ENCODE measurements around the gene TFRC.
A peak's percentile ranks its signal among the peaks of the same experiment; 100 is the strongest.
"Not testable (repeated sequence)": the region's sequence is repeated elsewhere in the genome, so short reads cannot be mapped to it uniquely, and the experiment has no call there.

The TFRC gene

DNA sequence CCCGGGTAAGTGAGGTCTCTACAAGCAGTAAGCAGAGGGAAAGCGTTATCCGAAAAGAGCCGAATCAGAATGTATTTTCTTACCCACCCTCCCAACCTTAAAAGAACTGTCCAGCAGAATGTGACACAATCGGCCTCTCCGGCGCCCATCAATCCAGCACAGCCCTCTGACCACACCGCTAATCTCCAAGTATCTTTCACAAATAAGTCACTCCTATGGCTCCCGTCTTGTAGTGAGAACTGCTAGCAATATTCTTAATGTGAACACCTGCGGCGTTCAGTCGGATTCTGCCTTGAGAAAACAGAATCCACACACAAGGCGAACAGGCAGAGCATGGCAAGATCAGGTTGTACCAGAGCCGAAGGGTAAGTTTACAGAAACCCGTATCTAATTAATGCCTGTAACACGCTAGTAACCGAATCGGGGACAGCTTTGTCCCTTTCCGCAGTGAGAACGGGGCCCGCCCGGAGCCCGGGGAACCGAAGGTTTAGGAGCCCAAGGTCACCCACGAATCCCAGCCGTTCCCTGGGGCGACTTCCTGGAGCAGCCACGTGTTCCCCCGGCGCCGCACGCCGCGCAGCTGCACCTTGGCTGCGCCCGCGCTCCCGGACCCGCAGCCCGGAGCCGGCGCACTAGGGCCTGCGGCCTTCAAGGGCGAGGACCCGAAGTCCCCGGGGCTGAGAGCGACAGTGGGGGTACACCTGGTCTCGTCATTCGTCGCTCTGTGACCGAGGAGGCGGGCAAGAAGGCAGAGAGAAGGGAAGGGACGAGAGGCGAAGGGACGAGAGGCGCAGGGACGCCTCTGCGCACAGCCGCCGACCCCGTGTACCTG is 672 bp downstream of the TFRC start:
- peak; percentile 64 for DNase-seq

DNA sequence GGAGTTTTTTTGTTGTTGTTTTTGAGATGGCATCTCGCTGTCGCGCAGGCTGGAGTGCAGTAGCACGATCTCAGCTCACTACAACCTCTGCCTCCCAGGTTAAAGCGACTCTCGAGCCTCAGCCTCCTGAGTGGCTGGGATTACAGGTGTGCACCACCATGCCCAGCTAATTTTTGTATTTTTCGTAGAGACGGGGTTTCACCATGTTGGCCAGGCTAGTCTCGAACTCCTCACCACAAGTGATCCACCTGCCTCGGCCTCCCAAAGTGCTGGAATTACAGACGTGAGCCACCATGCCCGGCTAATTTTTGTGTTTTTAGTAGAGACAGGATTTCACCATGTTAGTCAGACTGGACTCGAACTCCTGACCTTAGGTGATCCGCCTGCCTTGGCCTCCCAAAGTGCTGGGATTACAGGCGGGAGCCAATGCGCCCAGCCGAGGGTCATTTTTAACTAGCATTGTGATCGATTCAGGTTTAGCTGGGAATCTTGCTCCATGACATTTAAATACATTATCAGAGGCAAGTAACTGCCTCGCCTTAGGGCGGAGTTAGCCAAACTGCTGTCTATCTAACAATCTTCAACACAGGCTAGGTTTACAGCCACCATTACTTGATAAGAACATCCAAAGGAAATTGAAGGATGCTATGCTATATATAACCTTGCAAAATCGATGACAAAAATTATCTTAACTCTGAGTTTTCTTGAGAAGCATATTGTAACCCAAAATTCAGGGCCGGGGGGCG is 1.6 kb downstream of the TFRC start:
- not testable (repeated sequence) for DNase-seq

DNA sequence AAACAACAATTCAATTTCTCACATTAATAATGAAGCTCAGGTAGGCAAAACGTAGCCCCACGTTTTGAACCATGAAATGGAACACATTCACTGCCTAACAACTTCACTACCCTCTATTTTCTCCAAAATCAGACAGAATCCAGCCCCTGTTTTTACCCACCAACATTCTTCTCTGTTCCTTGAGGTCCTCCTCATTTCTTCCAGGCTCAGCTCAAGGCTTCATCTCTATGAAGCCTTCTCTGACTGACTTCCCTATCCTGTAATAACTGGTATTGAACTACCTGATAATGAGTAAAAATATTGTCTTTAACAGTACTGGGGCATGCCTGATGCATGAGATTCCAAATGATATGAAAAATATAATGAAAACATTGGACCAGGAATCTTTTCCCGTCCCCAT is 2.2 kb downstream of the TFRC start:
- DNase-seq: peak; percentile 18

DNA sequence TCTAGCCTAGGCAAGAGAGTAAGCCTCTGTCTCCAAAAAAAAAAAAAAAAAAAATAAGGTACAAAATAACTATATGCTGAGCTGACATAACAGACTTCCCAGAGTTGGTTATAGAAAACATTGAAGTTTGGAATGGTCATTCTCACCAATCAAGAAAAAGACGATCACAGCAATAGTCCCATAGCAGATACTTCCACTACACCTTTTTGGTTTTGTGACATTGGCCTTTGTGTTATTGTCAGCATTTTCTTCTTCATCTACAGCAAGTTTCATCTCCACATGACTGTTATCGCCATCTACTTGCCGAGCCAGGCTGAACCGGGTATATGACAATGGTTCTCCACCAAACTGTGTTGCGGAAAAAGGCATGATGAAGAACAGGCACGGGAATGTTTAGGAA is 6.9 kb downstream of the TFRC start:
- DNase-seq: no peak

DNA sequence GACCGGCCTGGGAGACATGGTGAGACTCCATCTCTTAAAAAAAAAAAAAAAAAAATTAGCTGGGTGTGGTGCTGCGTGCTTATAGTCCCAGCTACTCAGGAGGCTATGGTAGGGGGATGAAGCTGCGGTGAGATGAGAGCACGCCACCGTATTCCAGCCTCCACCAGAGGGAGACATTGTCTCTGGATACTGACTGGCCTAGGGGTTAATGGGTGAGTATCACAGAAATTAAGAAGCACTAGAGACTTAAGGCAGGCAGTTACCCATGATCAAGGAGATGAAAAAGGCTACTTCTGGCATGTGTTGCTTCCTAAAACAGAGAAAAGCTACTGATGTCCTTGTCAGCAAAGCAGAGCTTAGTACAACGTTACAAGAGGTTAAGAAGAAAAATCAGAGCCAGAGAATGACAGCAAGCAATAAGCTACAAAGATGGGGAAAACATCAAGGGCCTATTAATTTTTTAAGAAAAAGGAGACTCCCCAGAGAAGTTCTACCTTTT is 8.6 kb downstream of the TFRC start:
- DNase-seq: peak; percentile 59

DNA sequence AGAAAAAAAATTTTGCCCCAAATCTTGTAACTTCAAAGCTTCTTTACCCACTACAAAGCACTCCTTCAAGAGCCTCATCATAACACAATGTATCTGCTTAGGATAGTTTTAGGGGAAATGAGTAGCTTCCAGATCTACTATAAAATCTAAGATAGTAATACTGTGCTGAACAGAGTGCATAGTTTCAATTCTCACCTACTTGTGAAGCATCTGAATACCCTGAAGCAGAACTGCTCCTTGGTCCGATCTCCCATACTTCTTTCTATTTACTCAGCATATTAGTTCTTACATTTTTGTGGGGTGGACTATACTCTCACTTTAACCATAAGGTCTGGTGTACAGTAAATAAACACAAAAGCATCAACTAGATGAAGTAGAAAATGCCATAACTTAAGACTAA is 9.6 kb downstream of the TFRC start:
- DNase-seq: no peak

DNA sequence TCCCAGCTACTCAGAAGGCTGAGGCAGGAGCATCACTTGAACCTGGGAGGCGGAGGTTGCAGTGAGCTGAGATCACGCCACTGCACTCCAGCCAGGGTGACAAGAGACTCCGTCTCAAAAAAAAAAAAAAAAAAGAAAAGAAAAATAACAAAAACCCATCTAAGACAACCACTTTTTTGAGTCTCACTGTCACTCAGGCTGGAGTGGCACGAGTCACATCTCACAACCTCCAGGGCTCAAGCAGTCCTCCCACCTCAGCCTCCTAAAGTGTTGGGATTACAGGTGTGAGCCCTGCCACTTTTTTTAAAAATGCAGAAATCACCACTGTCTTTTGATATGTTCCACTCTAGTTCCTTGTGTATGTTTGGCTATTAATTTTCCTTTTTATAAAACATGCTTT is 13.1 kb downstream of the TFRC start:
- not testable (repeated sequence) for DNase-seq

DNA sequence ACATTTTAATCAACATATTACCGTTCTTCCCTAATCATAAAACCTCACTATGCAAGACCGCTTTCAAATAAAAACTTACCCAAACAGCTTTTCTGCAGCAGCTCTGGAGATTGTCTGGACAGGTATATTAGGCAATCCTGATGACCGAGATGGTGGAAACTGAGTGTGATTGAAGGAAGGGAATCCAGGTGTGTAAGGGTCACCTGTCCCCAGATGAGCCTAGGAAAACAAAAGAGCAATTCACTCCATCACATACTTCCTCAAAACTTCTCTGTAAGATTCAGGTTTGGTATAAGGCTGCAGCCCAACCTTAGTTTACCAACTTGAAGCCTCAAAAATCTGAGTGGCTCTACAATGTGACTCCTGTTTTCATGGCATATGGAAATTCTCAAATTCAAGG is 14.5 kb downstream of the TFRC start:
- DNase-seq: no peak

DNA sequence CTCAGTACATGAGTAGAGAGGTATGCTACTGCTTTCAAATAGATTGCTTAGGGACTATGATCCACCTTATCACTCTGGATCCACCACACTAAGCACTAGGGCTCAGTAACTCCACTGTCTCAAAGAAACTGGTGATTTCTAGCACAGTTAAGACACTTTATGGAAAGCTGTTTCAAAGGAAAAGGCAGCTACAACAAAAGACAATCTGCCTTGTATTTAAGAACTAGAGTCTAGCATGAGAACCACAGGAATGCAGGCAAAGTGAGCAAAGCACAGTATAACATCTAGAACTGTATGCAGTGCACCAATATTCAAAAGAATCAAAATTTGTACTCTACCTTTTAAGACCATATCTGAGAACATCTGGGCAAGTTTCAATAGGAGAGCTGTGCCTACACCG is 17.9 kb downstream of the TFRC start:
- DNase-seq: no peak

DNA sequence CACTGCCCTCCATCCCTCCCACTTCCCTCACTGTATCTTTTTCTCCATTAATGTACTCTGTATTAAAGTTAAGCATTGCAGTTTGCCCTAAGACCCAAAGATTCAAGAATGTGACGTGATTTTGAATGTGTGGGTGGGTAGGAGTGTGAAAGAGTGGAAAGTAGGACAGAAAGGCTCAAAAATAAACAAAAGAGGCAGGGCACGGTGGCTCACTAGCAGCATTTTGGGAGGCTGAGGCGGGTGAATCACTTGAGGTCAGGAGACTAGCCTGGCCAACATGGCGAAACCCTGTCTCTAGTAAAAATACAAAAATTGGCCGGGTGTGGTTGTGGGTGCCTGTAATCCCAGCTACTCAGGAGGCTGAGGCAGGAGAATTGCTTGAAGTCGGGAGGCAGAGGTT is 18.4 kb downstream of the TFRC start:
- DNase-seq: peak; percentile 29

DNA sequence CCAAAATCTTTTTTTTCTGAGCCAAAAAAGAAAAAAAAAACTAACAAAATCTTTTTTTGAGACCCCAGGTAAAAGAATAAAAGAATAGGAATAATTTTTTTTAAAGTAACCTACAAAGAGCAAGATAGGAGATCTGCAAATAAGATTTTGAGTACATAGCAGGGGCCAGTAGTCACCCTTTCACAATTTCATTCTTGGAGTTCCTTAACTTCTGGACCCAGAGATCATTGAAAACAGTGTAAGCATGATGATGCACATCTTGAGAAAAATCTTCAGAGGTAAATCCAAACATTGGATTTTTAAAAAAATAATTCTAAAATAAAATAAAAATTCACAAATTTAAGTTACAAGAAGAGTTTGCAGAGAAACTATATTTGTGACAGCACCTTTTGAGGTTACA is 18.8 kb downstream of the TFRC start:
- DNase-seq: no peak

DNA sequence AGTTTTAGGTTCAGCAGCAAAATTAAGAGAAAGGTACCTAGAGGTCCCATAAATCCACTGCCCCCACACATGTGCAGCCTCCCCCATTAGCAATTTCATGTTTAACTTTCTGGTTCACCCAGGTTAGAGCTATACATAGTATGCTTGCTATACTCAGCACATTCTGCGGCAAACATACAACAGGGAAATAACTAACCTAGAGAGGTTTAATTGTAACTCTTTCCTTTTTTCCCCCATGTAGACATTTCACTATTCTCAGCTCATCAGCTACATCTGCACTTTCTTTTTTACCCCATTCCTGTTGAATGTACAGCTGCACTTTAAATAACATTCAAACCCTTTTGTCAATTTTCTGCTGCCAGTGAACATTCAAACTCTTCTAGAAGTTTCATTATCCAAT is 21.1 kb downstream of the TFRC start:
- no peak for DNase-seq

DNA sequence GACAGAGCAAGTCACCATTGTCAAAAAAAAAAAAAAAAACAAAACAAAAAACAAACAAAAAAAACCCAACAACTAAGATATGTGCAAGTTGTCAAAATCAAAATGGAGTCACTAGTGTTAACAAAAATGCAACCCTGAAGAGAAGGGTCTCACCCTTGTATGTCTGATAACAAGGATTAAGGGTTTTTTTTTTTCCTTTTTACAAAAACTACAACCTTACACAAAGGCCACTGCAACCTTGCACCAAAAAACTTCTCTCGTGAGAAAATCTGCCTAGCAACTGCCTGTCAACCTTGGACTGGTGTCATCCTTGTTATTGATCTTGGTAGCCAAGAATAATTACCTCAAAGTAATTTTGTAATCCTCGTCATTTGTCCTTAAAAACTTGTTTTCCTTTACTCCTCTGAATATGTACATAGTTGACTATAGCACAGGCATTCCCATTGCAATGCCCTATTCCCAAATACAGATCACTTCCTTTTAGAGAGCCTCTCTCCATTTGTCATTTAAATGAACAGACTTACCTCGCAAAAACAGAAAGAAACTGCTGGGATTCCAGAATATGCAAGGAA is 24.0 kb downstream of the TFRC start:
- DNase-seq: no peak

DNA sequence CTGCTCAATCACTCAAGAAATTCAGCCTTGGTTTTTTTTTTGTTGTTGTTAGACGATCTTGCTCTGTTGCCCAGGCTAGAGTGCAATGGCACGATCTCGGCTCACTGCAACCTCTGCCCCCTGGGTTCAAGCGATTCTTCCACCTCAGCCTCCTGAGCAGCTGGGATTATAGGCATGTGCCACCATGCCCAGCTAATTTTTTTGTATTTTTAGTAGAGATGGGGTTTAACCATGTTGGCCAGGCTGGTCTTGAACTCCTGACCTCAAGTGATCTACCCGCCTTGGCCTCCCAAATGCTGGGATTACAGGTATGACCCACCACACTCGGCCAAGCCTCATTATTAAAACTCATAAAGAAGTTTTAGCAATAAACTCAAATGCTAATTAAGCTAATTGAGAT is 25.5 kb downstream of the TFRC start:
- not testable (repeated sequence) for DNase-seq

DNA sequence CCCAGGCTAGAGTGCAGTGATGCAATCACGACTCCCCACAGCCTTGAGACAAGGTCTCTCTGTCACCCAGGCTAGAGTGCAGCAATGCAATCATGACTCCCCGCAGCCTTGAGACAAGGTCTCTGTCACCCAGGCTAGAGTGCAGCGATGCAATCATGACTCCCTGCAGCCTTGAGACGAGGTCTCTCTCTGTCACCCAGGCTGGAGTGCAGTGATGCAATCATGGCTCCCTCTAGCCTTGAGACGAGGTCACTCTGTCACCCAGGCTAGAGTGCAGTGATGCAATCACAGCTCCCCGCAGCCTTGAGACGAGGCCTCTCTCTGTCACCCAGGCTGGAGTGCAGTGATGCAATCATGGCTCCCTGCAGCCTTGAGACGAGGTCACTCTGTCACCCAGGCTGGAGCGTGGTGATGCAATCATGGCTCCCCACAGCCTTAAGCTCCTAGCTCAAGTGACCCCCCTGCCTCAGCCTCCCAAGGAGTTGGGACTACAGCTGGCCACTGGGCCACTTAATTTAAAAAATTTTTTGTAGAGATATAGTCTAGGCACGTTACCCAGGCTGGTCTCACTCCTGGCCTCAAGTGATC is 26.1 kb downstream of the TFRC start:
- DNase-seq: peak; percentile 96

DNA sequence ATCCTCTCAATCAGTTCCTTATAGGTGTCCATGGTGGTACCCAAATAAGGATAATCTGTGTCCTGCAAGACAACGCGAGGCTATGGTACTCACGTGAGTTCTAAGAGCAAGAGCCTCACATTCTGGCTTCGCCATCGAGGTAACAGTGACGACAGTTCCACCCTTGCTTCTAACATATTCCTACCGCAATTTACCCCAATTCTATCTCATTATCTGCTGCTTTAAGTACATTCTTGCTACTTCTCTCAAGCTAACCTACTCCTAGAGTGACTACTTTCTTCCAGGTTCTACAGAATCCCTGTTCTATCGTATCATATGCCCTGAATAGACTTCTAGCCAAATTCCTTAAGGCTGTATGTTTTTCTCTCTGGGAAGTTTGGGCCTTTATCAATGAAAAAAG is 26.6 kb downstream of the TFRC start:
- DNase-seq: no peak

DNA sequence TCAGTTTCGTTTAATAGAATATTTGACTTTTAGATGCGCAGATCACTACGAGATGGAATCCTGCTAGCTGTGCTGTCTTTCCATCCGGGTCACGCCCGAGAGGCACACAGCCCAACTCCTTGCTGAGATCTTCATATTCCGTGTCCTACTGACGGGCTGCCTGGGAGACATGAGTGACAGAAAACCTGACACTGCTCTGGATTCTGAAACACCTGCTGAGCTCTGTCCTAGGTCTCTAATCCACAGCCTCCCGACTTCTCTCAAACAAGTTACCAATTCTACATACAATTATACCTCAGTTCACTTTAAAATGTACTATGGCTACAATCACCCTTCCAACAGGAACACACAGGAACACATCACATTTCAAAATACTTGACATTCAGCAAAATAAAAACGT is 27.2 kb downstream of the TFRC start:
- DNase-seq: no peak

DNA sequence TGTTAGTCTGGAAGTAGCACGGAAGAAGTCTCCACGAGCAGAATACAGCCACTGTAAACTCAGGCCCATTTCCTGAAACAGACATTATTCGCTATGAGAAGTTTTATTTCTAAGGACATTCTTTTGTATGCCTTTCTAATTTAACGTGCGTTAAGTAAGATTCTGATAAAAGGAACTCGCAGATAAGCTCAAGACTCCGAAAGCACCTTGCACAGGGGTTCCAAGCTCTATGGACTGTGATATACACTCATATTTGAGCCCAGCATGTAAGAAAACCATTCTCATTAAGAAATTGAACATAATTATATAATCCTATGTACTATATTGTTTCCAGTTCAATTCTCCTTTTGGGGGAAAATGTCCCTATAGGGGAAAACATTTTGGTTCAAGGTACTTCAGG is 28.4 kb downstream of the TFRC start:
- no peak for DNase-seq

DNA sequence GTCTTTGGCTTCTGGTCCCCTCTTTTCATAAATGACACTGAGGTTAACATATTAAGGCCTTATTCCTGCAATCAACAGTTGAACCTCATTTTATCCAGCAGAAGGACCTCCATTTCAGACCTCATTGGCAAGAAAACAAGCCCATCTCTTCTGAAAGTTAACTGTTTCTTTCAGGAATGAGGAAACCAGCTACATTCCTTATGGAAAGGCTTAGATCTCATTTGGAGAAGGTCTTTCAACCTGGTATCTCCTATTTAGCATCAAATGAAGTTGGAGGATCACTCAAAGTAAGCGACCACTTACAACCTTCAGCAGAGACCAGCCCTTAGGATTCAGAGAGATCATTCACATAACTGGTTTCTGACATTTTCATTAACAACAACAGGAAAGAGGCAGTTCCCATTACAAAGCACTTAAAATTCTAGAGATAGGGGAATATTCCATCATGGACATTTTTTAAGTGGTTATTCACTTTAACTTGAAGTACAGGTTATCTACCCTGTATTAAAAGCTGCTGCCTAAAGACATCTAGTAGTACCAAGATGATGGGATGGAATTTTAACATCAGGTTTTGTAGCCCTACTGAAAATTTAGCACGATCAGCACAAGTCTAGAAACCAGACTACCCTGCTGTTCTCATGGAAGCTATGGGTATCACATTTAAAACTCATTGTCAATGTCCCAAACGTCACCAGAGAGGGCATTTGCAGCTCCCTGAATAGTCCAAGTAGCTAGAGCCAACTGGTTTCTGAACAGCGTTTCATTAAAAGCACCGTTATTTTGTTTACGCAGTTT is 30.4 kb downstream of the TFRC start:
- no peak for DNase-seq

DNA sequence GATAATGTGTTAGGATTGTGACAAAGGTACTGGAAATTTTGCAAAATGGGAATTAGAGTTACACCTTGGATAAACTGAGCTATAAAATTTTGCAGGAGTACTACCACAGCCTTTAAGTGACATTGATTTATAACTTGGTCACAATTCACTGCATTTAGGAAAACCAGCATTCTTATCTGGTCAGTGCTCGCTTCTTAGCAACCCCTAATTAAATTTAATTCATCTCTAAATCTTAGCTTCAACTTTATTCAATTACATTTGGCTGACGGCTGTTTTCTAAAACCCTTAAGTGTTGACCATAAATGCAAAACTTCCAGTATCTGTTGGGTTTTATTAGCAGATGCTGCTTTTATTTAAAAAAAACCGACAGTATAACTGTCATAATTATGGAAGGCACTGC is 31.3 kb downstream of the TFRC start:
- no peak for DNase-seq

DNA sequence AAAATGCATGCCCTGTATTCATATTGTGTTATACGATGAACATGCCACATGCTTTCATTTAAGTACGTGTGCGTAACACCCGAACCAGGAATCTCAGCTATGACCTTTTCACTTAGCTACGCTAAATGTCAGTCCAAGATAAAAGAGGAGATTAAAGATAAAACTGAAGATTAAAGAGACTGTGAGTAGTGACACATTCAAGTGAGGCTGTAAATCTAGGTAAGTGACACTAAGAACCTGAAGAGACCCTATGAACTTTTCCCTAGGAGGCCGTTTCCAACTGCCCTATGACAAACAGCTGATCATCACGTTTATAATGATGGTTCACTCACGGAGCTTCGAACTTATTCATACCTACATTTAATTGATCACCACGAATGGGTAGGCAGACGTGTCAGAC is 32.2 kb downstream of the TFRC start:
- DNase-seq: no peak

DNA sequence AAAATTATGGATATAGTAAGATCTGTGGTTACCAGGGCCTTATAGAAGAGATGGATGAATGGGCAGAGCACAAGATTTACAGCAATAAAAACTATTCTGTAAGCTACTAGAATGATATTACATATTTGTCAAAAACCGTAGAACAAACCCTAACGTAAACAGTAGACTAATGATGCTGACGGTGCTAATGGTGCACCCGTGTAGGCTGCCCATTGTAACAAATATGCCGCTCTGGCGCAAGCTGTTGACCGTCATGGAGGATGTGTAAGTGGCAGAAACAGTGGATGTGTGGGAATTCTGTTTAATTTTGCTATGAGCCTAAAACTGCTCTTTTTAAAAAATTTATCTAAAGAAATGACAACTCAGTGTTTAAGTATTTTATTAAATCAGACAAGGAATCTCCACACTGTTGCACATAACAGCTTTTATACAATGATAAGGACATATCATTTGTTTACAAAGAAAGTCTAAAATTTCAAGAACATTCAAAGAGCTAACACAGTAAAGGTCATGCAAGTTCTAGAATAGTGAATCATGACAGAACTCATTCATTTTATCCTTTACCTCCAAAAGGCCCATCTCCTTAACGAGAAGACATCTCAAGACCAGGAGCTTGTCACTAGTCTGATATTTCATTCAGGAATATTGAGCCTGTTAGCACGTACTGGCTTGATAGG is 32.8 kb downstream of the TFRC start:
- no peak for DNase-seq

All from inflammatory macrophage treated with lipopolysaccharide for 4 hours (primary cell).